Keratinocyte (primary cell): Measurements from ENCODE around the gene HHATL. TPM values are rescaled to one million over a fixed set of nuclear protein-coding genes. Genes with fewer than 3 reads are reported as not detected.

ENCODE experiments used
- DNase-seq: peaks from one replicate; pipeline ENCODE4 v3.0.0-alpha.2; 2011; ENCODE audit warnings: low read depth, missing footprints, low spot score
- FAIRE-seq: peaks from 2 replicates; lab custom pipeline; 2011; peaks lifted over from hg19 to GRCh38; lab: Jason Lieb, UNC
- H2AFZ ChIP-seq: 2 replicates; pipeline ENCODE4 v1.6.0; 2012; ENCODE audit warnings: low read length, control low read depth, inconsistent platforms; ENCODE audit not compliant: control insufficient read depth
- H3K27ac ChIP-seq: 2 replicates; pipeline ENCODE4 v1.5.1; 2011; ENCODE audit warnings: low read length; ENCODE audit not compliant: control insufficient read depth, insufficient read depth
- H3K27me3 ChIP-seq: 3 replicates; pipeline ENCODE4 v1.6.0; 2011; ENCODE audit warnings: low read length; ENCODE audit not compliant: control insufficient read depth, insufficient read depth; ENCODE audit errors: extremely low read depth
- H3K36me3 ChIP-seq, 2 experiments: 2 replicates in 1 of 2; 3 replicates in 1 of 2; pipeline ENCODE4 v1.5.1; 2011; ENCODE audit warnings: low read length in 2 of 2, mild to moderate bottlenecking in 1 of 2; ENCODE audit not compliant: control insufficient read depth in 2 of 2, insufficient read depth in 2 of 2; ENCODE audit errors: extremely low read depth in 1 of 2
- H3K4me1 ChIP-seq: 3 replicates; pipeline ENCODE4 v1.5.1; 2011; ENCODE audit warnings: low read length; ENCODE audit not compliant: control insufficient read depth, insufficient read depth; ENCODE audit errors: extremely low read depth
- H3K4me2 ChIP-seq: 3 replicates; pipeline ENCODE4 v1.6.0; 2011; ENCODE audit warnings: low read depth, low read length; ENCODE audit not compliant: control insufficient read depth, insufficient read depth; ENCODE audit errors: extremely low read depth
- H3K4me3 ChIP-seq, 3 experiments: fragments of 200-600 bp in 1 of 3; sonication (generic) in 1 of 3; 2 replicates in 2 of 3; 3 replicates in 1 of 3; pipeline ENCODE4 v1.5.1; 2011 to 2016; ENCODE audit warnings: low read length in 3 of 3, mild to moderate bottlenecking in 3 of 3, control low read depth in 2 of 3, inconsistent platforms in 1 of 3, low read depth in 1 of 3, mixed read lengths in 1 of 3, mixed run types in 1 of 3, moderate library complexity in 1 of 3; ENCODE audit not compliant: control insufficient read depth in 2 of 3, insufficient read depth in 2 of 3; ENCODE audit errors: extremely low read depth in 1 of 3
- H3K79me2 ChIP-seq: 2 replicates; pipeline ENCODE4 v1.6.0; 2012; ENCODE audit warnings: low read length; ENCODE audit not compliant: control insufficient read depth, insufficient read depth
- H3K9ac ChIP-seq: 3 replicates; pipeline ENCODE4 v1.6.0; 2011; ENCODE audit warnings: low read length; ENCODE audit not compliant: control insufficient read depth, insufficient read depth; ENCODE audit errors: extremely low read depth
- H3K9me1 ChIP-seq: 3 replicates; pipeline ENCODE4 v1.6.0; 2011; ENCODE audit warnings: low read length; ENCODE audit not compliant: control insufficient read depth, insufficient read depth; ENCODE audit errors: extremely low read depth
- H3K9me3 ChIP-seq: 2 replicates; pipeline ENCODE4 v1.5.1; 2012; ENCODE audit warnings: low read depth, low read length; ENCODE audit not compliant: control insufficient read depth
- H4K20me1 ChIP-seq: 3 replicates; pipeline ENCODE4 v1.6.0; 2011; ENCODE audit warnings: low read length; ENCODE audit not compliant: control insufficient read depth, insufficient read depth; ENCODE audit errors: extremely low read depth
- EZH2 ChIP-seq: IDR thresholded peaks from one replicate; pipeline ENCODE4 v1.6.1; 2012; ENCODE audit warnings: inconsistent platforms, mild to moderate bottlenecking, low read length, moderate library complexity
- dilution Hi-C: fragments of 300-500 bp; cut with MboI; formaldehyde crosslinking; loops from one replicate; pipeline ENCODE4 v1.7.0; 2020; ENCODE audit warnings: low sequenced_read_pairs; ENCODE audit not compliant: extremely low pct_ligation_motif_present
- polyA plus RNA-seq, 5 experiments: library from polyadenylated mRNA; depleted of rRNA in 3 of 5; stranded (reverse) in 3 of 5; stranded (forward) in 1 of 5; unstranded in 1 of 5; fragments of >200 nt; gene quantifications; 1 replicate in 1 of 5; 2 replicates in 3 of 5; 3 replicates in 1 of 5; pipeline versions ENCODE4 v1.2.1 to v1.2.3, GENCODE V29; 2011 to 2012; ENCODE audit warnings: missing spikeins in 2 of 5, low read depth in 1 of 5, low replicate concordance in 1 of 5
- TF ChIP-seq, protein P1 (sequence below), 3 experiments: IDR thresholded peaks in 1 of 3; conservative IDR thresholded peaks in 1 of 3; optimal IDR thresholded peaks in 1 of 3; 2 replicates in 2 of 3; 3 replicates in 1 of 3; pipeline versions ENCODE3 to v1.5.1; 2011; ENCODE audit warnings: low read length in 3 of 3, mild to moderate bottlenecking in 3 of 3, moderate library complexity in 2 of 3, control low read depth in 1 of 3, inconsistent platforms in 1 of 3; ENCODE audit not compliant: insufficient read depth in 2 of 3; ENCODE audit errors: extremely low read depth in 1 of 3

Gene HHATL
- polyA plus RNA-seq, 1 donor (not counting 4 experiments of a cell fraction or from before 2014, with no cell fraction given): not detected

DNA sequence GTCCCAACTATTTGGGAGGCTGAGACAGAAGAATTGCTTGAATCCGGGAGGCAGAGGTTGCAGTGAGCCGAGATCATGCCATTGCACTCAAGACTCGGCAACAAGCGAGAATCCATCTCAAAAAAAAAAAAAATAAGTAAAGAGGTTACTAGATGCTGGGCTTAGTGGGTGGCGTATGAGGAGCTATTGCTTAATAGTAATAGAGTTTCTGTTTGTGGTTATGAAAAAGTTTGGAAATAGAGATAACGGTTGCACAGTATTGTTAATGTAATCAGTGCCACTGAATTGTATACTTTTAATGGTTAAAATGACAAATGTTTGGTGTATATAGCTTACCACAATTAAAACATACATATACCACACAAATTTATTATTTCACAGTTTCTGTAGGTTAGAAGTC, 14.7 kb upstream of the HHATL start:
- Histone ChIP-seq H3K9me3 (no peaks in the 10 kb centered on the region), H3K79me2 (no peaks in the 10 kb centered on the region), H4K20me1 (no peaks in the 10 kb centered on the region), H3K27me3 (no peaks in the 10 kb centered on the region), H3K4me1 (no peaks in the 10 kb centered on the region), H2AFZ (no peak overlapping the region), H3K27ac (no peak overlapping the region), H3K9me1 (no peaks in the 10 kb centered on the region), H3K9ac (no peak overlapping the region), H3K4me2 (no peak overlapping the region), H3K36me3 (no peaks in the 10 kb centered on the region), H3K4me3 (no peak overlapping the region)
- TF ChIP-seq, protein P1, sequence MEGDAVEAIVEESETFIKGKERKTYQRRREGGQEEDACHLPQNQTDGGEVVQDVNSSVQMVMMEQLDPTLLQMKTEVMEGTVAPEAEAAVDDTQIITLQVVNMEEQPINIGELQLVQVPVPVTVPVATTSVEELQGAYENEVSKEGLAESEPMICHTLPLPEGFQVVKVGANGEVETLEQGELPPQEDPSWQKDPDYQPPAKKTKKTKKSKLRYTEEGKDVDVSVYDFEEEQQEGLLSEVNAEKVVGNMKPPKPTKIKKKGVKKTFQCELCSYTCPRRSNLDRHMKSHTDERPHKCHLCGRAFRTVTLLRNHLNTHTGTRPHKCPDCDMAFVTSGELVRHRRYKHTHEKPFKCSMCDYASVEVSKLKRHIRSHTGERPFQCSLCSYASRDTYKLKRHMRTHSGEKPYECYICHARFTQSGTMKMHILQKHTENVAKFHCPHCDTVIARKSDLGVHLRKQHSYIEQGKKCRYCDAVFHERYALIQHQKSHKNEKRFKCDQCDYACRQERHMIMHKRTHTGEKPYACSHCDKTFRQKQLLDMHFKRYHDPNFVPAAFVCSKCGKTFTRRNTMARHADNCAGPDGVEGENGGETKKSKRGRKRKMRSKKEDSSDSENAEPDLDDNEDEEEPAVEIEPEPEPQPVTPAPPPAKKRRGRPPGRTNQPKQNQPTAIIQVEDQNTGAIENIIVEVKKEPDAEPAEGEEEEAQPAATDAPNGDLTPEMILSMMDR (optimal IDR thresholded peaks at IDR 0.05 in 1 of 3, IDR thresholded peaks at IDR 0.05 in 1 of 3, conservative IDR thresholded peaks at IDR 0.05 in 1 of 3; ENCODE audit: extremely low read depth in 1 of 3, insufficient read depth in 2 of 3, low read length in 3 of 3): no peak
- TF ChIP-seq EZH2: no peak
- DNase-seq: no peak
- dilution Hi-C loops: no loop called here
- no peak for FAIRE-seq

DNA sequence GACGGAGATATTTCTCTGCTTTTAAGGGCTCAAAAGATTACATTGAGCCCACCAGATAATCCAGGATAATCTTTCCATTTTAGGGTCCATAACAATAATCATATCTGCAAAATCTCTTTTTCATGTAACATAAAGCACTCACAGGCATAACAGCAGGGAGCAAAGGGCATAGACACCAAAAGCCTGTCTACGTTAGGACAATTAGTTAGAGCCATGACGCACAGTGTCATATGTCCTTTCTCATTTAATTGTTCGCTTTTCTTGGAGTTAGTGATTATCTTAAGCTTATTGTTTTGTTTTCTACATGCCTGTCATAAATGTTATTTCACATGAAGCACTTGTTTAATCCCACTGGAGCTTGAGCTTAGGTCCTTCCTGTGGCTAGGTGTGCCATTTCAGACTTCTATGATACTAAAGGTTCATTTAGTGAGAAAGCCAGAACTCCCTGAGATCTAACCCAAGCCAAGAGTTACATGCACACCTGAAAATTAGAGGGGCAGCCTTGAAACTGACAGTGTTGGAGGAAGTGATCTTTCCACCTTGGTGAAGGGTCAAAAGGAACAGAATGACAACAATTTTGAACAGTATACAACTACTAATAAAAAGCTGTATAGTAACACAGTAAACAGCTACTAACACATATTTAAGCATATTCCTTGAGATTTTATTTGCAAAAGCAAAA, 11.7 kb upstream of the HHATL start:
- H3K27ac ChIP-seq: no peak overlapping the region
- no peak overlapping the region for H3K4me3 ChIP-seq
- H2AFZ ChIP-seq: no peak overlapping the region
- H3K9me1 ChIP-seq: no peaks in the 10 kb centered on the region
- H3K9ac ChIP-seq: no peak overlapping the region
- no peak for TF ChIP-seq EZH2
- TF ChIP-seq, protein P1 (optimal IDR thresholded peaks at IDR 0.05 in 1 of 3, IDR thresholded peaks at IDR 0.05 in 1 of 3, conservative IDR thresholded peaks at IDR 0.05 in 1 of 3; ENCODE audit: extremely low read depth in 1 of 3, insufficient read depth in 2 of 3, low read length in 3 of 3): no peak
- H3K9me3 ChIP-seq: no peaks in the 10 kb centered on the region
- H4K20me1 ChIP-seq: no peaks in the 10 kb centered on the region
- DNase-seq (no peak), FAIRE-seq (no peak)
- no peaks in the 10 kb centered on the region for H3K27me3 ChIP-seq
- dilution Hi-C loops: no loop called here
- no peaks in the 10 kb centered on the region for H3K4me1 ChIP-seq
- no peaks in the 10 kb centered on the region for H3K79me2 ChIP-seq
- H3K4me2 ChIP-seq: no peak overlapping the region
- no peaks in the 10 kb centered on the region for H3K36me3 ChIP-seq
